Type B pancreatic cell (in vitro differentiated cells): ENCODE measurements around the gene KNDC1. TPM values are rescaled to one million over a fixed set of nuclear protein-coding genes. Genes with fewer than 3 reads are reported as not detected.

ENCODE experiments used
- DNase-seq: peaks from one replicate; pipeline ENCODE4 v3.0.0; 2021; ENCODE audit warnings: mixed read lengths; ENCODE audit not compliant: unreplicated experiment; ENCODE audit errors: extremely low spot score
- H3K27ac Mint-ChIP-seq: 2 replicates; pipeline ENCODE4 v1.8.0; 2021; ENCODE audit warnings: mild to moderate bottlenecking, mixed read lengths
- H3K27me3 Mint-ChIP-seq: 2 replicates; pipeline ENCODE4 v1.8.0; 2021; ENCODE audit warnings: mixed read lengths
- H3K36me3 Mint-ChIP-seq: 2 replicates; pipeline ENCODE4 v1.8.0; 2021; ENCODE audit warnings: mixed read lengths
- H3K4me1 Mint-ChIP-seq: one replicate; pipeline ENCODE4 v1.8.0; 2021; ENCODE audit warnings: mixed read lengths; ENCODE audit not compliant: unreplicated experiment
- H3K4me3 Mint-ChIP-seq: 2 replicates; pipeline ENCODE4 v1.8.0; 2021; ENCODE audit warnings: mild to moderate bottlenecking, mixed read lengths
- H3K9me3 Mint-ChIP-seq: 2 replicates; pipeline ENCODE4 v1.8.0; 2021; ENCODE audit warnings: mixed read lengths
- total RNA-seq: library from RNA; stranded (reverse); gene quantifications from 2 replicates; pipeline ENCODE4 v1.2.1, GENCODE V29; 2021; ENCODE audit warnings: low replicate concordance
- TF ChIP-seq, protein P1 (sequence below): fragments of 200-600 bp; sonication (generic); conservative IDR thresholded peaks from 2 replicates; pipeline ENCODE4 v1.5.0; 2021; ENCODE audit warnings: antibody characterized with exemption, mild to moderate bottlenecking

Gene KNDC1
- total RNA-seq, 1 donor from 2014 or later = 6.4 TPM

DNA sequence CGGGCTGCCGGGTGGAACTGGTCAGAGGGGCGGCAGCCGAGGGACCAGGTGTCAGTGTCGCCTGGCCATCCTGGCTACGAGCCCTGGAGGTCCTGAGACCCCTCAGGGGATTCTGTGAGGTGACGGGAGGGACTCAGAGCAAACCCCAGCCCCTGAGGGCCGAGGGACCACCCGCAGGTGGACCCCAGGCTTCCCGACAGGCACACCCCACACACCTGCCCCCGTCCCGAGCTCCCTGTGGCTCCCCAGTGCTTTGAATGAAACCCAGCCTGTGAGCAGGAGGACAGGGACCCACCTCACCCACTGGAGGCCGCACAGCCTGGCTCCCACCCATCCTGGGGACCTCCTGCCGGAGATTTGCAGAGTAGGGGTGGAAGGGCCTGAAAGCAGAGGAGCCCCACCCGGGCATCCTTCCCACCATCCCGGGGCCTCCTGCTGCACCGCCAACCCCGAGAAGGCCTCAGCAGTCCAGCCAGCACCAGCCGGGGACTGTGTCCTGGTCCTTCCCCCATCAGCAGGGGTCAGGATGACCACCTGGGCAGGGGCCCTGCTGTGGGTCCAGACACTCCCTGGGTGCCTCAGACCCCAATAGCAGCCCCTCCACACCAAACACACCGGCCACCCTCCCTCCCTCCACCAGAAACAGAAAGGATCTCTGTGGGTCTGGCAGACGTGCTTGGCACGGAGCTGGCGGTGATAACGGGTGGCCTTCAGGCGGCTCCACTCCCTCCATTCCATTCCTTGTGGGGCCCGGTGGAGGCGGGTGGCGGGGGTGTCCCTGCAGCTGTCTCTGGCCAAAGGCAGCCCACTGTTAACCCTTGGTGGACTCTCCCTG is 91.6 kb downstream of the KNDC1 start:
- Mint-ChIP-seq H3K4me3 (no peak overlapping the region), H3K36me3 (no peaks in the 10 kb centered on the region), H3K27ac (no peak overlapping the region), H3K9me3 (no peaks in the 10 kb centered on the region), H3K4me1 (no peaks in the 10 kb centered on the region), H3K27me3 (peaks cover 14% of the 10 kb centered on the region)
- no peak for DNase-seq
- TF ChIP-seq, protein P1, sequence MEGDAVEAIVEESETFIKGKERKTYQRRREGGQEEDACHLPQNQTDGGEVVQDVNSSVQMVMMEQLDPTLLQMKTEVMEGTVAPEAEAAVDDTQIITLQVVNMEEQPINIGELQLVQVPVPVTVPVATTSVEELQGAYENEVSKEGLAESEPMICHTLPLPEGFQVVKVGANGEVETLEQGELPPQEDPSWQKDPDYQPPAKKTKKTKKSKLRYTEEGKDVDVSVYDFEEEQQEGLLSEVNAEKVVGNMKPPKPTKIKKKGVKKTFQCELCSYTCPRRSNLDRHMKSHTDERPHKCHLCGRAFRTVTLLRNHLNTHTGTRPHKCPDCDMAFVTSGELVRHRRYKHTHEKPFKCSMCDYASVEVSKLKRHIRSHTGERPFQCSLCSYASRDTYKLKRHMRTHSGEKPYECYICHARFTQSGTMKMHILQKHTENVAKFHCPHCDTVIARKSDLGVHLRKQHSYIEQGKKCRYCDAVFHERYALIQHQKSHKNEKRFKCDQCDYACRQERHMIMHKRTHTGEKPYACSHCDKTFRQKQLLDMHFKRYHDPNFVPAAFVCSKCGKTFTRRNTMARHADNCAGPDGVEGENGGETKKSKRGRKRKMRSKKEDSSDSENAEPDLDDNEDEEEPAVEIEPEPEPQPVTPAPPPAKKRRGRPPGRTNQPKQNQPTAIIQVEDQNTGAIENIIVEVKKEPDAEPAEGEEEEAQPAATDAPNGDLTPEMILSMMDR = no peak

DNA sequence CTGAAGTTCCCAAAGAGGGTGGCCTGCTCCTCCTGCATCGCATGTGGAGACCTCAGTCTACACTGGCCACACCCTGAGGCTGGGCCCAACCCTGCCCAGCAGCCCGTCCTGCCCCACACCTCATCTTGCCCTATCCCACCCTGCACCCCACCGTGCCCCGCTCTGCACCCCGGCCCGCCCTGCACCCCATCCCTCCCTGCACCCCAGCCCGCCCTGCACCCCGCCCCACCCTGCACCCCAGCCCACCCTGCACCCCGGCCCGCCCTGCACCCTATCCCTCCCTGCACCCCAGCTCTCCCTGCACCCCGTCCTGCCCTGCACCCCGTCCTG is 92.2 kb downstream of the KNDC1 start:
- no peak overlapping the region for H3K4me3 Mint-ChIP-seq
- H3K36me3 Mint-ChIP-seq = no peaks in the 10 kb centered on the region
- H3K27me3 Mint-ChIP-seq = peaks cover 14% of the 10 kb centered on the region
- TF ChIP-seq, protein P1 = no peak
- DNase-seq = no peak
- no peaks in the 10 kb centered on the region for H3K9me3 Mint-ChIP-seq
- no peak overlapping the region for H3K27ac Mint-ChIP-seq
- no peaks in the 10 kb centered on the region for H3K4me1 Mint-ChIP-seq

DNA sequence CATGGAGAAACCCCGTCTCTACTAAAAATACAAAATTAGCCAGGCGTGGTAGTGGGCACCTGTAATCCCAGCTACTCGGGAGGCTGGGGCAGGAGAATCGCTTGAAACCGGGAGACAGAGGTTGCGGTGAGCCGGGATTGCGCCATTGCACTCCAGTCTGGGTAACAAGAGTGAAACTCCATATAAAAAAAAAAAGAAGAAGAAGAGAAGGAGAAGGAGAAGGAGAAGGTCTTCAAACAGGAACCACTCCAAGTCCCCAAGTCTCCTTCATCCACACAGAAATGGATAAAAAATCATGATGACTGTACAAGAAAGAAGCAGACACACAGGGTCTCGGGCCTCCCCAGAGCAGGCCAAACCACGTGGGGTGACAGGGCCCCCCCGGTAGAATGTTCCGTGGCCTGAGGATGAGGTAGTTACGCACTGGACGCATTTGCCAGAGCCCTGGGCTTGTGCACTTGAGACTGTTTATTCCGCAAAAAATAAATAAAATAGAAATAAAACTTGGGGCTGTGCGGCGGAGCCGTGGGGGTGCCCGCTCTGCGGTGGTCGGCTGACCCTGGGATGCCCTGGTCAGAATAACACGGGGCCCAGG is 93.4 kb downstream of the KNDC1 start:
- TF ChIP-seq, protein P1 = no peak
- H3K36me3 Mint-ChIP-seq = no peaks in the 10 kb centered on the region
- no peak for DNase-seq
- no peaks in the 10 kb centered on the region for H3K9me3 Mint-ChIP-seq
- H3K27ac Mint-ChIP-seq = no peak overlapping the region
- peaks cover 14% of the 10 kb centered on the region for H3K27me3 Mint-ChIP-seq
- H3K4me3 Mint-ChIP-seq = no peak overlapping the region
- no peaks in the 10 kb centered on the region for H3K4me1 Mint-ChIP-seq

DNA sequence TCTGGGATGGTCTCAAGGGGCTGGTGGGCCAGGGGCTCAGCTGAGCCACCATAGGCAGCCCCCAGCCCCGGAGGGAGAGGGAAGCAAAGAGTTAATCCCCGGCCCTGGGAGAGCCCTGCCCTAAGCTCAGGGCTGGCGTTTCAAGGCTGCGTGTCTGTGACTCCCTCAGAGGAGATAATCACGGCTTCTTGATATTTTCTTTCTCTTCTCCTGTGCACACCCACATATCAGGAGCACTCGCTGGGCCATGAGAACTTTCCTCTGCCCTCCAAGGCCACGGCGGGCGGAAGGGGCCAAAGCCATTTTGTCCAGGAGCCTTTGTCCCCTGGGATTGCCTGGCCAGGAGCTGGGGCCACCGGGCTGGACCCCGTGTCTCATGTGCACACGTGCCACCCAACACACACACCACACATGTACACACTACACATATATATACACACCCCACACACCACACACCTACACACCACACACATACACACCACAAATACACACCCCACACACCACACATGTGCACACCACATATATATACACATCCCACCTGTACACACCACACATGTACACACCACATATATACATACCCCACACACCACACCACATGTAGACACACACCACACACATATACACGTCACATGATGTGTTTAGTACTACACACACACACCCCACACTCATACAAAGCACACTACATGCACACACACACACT is 94.6 kb downstream of the KNDC1 start:
- TF ChIP-seq, protein P1 = no peak
- H3K4me1 Mint-ChIP-seq = peaks cover 5% of the 10 kb centered on the region
- no peak overlapping the region for H3K27ac Mint-ChIP-seq
- no peak overlapping the region for H3K4me3 Mint-ChIP-seq
- H3K9me3 Mint-ChIP-seq = no peaks in the 10 kb centered on the region
- peaks cover 13% of the 10 kb centered on the region for H3K27me3 Mint-ChIP-seq
- H3K36me3 Mint-ChIP-seq = no peaks in the 10 kb centered on the region
- DNase-seq = no peak

DNA sequence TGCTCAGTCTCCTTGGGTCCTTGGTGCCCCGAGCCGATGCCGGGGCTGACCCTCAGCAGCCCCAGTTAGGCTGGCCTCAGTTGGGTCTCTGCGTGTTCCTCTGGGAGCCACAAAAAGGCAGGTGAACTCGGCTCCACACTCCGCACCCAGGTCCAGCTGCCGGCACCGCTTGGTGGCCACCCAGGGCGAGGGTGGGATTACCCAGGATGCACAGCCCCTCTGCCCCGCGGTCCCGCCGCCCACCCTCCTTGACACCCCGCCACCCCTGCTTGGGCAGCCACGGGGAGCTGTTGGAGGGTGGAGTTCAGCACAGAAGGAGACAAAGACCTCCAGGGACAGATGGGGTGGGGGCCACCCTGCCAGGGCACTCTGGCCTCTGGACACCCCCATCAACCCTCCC is 95.3 kb downstream of the KNDC1 start:
- peaks cover 5% of the 10 kb centered on the region for H3K4me1 Mint-ChIP-seq
- H3K4me3 Mint-ChIP-seq = no peak overlapping the region
- TF ChIP-seq, protein P1 = no peak
- H3K27ac Mint-ChIP-seq = no peak overlapping the region
- peaks cover 8% of the 10 kb centered on the region for H3K27me3 Mint-ChIP-seq
- no peaks in the 10 kb centered on the region for H3K36me3 Mint-ChIP-seq
- no peak for DNase-seq
- no peaks in the 10 kb centered on the region for H3K9me3 Mint-ChIP-seq
